GM21528 (cell line): ENCODE measurements around the gene LCORL.
A peak's percentile ranks its signal among the peaks of the same experiment; 100 is the strongest.
"Not testable (repeated sequence)": the region's sequence is repeated elsewhere in the genome, so short reads cannot be mapped to it uniquely, and the experiment has no call there.

ENCODE experiments used
- ATAC-seq: cut with Tn5 transposase; IDR thresholded peaks from one replicate; pipeline ENCODE4 v1.9.1; 2021; ENCODE audit warnings: mild to moderate bottlenecking, moderate library complexity; ENCODE audit not compliant: unreplicated experiment, low FRiP score

LCORL gene

GRCh38 chr4:18020671-18021469, 685 bp downstream of the LCORL start:
- ATAC-seq, result peak; percentile 22

- no peak for ATAC-seq
Observed at GRCh38 chr4:18020145-18020670, 1.3 kb downstream of the LCORL start.

GRCh38 chr4:18014269-18014668, 7.3 kb downstream of the LCORL start:
- ATAC-seq, result no peak

GRCh38 chr4:18012807-18013462, 8.6 kb downstream of the LCORL start:
- ATAC-seq, result no peak

- no peak for ATAC-seq
Observed at GRCh38 chr4:18012134-18012806, 9.3 kb downstream of the LCORL start.

- ATAC-seq, result peak; percentile 51
Observed at GRCh38 chr4:18007625-18008024, 13.9 kb downstream of the LCORL start.

- not testable (repeated sequence) for ATAC-seq
Observed at GRCh38 chr4:18006432-18006831, 15.1 kb downstream of the LCORL start.

- ATAC-seq, result no peak
Observed at GRCh38 chr4:17997129-17997528, 24.4 kb downstream of the LCORL start.

- no peak for ATAC-seq
Observed at GRCh38 chr4:17995165-17995564, 26.4 kb downstream of the LCORL start.

- no peak for ATAC-seq
Observed at GRCh38 chr4:17985832-17986231, 35.7 kb downstream of the LCORL start.

- no peak for ATAC-seq
Observed at GRCh38 chr4:17981063-17981462, 40.5 kb downstream of the LCORL start.

- ATAC-seq, result no peak
Observed at GRCh38 chr4:17968721-17969120, 52.8 kb downstream of the LCORL start.

- ATAC-seq, result no peak
Observed at GRCh38 chr4:17967078-17967477, 54.5 kb downstream of the LCORL start.

- ATAC-seq, result no peak
Observed at GRCh38 chr4:17966312-17966711, 55.2 kb downstream of the LCORL start.

- no peak for ATAC-seq
Observed at GRCh38 chr4:17964576-17964975, 57.0 kb downstream of the LCORL start.

GRCh38 chr4:17962171-17962570, 59.4 kb downstream of the LCORL start:
- ATAC-seq, result no peak

GRCh38 chr4:17961249-17961648, 60.3 kb downstream of the LCORL start:
- no peak for ATAC-seq

- no peak for ATAC-seq
Observed at GRCh38 chr4:17958181-17958580, 63.4 kb downstream of the LCORL start.

GRCh38 chr4:17957688-17958087, 63.9 kb downstream of the LCORL start:
- no peak for ATAC-seq

- no peak for ATAC-seq
Observed at GRCh38 chr4:17956245-17956644, 65.3 kb downstream of the LCORL start.

- ATAC-seq, result no peak
Observed at GRCh38 chr4:17945303-17945702, 76.3 kb downstream of the LCORL start.
